ENCODE measurements around the gene TRRAP.

Gene TRRAP

DNA sequence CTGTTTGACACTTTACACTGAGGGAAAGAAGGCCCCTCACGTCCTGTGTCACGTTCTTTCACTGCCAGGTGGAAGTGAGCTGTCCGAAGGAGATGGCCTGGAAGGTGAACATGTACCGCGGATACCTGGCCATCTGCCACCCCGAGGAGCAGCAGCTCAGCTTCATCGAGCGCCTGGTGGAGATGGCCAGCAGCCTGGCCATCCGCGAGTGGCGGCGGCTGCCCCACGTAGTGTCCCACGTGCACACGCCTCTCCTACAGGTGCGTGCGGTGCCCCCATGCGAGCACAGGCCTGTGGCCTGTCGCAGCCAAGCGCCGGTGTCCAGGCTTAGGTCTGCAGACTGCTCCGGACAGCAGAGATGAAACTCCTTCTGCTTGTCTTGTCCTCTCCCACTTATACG, 103.4 kb downstream of the TRRAP start:
- in situ Hi-C loops (cut with MboI; ENCODE audit: low sequenced_read_pairs): no loop called here

GRCh38 chr7:98982686-98983085, 104.4 kb downstream of the TRRAP start:
- in situ Hi-C loops (cut with MboI; ENCODE audit: low sequenced_read_pairs): no loop called here

GRCh38 chr7:98984126-98984525, 105.8 kb downstream of the TRRAP start:
- in situ Hi-C loops (cut with MboI; ENCODE audit: low sequenced_read_pairs): no loop called here

DNA sequence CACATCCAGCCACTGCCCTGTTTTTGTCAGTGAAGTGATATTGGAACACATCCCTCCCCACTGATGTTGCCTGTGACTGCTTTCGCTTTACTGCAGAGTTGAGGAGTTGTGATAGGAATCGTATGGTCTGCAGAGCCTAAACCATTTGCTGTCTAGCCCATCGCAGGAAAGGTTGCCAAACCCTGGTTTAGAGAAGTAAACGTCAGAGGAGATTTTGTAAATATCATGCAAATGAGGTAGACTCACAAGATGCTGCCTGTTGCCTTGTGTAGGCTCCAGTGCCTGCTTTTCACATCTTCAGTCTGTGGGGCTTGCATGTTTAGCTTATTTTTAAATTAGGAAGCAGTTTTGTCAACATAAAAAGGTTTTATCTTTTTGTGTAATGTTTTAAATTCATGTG, 107.1 kb downstream of the TRRAP start:
- in situ Hi-C loops (cut with MboI; ENCODE audit: low sequenced_read_pairs): no loop called here

- in situ Hi-C loops (cut with MboI; ENCODE audit: low sequenced_read_pairs): no loop called here
Measured at GRCh38 chr7:98985945-98986344, 107.6 kb downstream of the TRRAP start.

- in situ Hi-C loops (cut with MboI; ENCODE audit: low sequenced_read_pairs): no loop called here
Measured at GRCh38 chr7:98988641-98989040, 110.3 kb downstream of the TRRAP start.

DNA sequence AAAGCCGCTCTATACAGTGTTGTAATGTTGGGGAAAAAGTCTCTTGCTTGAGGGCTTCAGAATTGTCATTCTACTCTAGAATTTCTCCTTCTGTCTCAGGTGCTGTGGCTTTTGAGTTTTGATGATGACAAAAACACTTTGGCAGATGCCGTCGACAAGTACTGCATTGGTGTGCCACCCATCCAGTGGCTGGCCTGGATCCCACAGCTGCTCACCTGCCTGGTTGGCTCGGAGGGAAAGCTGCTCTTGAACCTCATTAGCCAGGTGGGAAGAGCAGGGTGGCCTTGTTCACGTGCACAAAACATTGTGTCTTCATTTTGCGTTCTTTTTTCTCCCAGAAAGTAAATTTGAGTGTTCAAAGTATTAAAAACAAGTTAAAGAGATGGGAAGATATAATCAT, 112.0 kb downstream of the TRRAP start:
- in situ Hi-C loops (cut with MboI; ENCODE audit: low sequenced_read_pairs): no loop called here

GRCh38 chr7:98991141-98991540, 112.8 kb downstream of the TRRAP start:
- in situ Hi-C loops (cut with MboI; ENCODE audit: low sequenced_read_pairs): no loop called here

- in situ Hi-C loops (cut with MboI; ENCODE audit: low sequenced_read_pairs): no loop called here
Measured at GRCh38 chr7:98992076-98992475, 113.7 kb downstream of the TRRAP start.

- in situ Hi-C loops (cut with MboI; ENCODE audit: low sequenced_read_pairs): no loop called here
Measured at GRCh38 chr7:98993024-98993897, 114.9 kb downstream of the TRRAP start.

DNA sequence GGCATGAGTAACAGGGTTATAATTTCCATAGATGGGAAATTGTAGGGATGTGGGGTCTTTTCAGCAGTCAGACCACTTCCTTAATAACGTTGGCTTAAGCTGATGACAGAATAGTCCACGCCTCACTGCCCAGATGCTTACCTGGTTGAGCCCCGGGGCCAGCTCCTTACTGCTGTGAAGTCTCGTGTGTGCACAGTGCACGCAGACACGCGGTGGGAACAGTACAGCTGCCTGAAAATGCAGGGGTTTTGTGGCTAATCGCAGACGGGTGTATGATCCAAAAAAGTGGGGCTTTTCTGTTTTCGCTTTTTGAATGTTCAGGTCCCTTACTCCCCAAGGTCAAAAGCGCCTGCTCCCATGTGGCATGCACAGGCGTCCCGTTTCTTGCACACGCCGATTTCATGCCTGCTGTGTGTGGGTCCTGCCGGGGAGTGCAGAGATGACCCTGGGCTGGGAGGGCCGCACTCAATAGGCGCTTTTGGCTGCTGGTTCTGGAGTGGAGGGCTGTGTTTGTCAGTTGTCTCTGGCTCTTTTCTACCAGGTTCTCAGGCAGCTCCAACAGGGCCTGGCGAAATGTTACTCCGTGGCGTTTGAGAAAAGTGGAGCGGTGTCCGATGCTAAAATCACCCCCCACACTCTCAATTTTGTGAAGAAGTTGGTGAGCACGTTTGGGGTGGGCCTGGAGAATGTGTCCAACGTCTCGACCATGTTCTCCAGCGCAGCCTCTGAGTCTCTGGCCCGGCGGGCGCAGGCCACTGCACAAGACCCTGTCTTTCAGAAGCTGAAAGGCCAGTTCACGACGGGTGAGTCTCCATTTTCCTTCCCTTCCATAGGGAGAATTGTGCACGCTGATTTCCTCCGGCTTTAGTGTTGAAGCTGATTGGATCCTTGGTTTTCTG, 116.0 kb downstream of the TRRAP start:
- in situ Hi-C loops (cut with MboI; ENCODE audit: low sequenced_read_pairs): no loop called here

DNA sequence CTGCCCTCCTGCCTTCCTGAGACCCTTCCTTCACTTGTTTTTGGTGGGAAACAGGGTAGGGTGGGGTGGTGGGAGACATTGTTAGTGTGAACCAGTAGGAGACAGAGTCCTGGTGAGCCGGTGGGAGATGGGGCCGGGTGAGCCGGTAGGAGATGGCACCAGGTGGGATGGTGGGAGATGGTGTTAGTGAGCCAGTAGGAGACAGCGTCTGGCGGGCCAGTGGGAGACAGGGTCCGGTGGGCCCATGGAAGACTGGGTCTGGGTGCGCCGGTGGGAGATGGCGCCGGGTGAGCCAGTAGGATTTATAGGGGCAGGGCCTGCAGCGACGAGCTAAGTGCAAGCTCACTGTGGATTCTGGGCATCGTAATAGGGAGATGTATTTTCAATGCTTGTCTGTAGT, 116.8 kb downstream of the TRRAP start:
- in situ Hi-C loops (cut with MboI; ENCODE audit: low sequenced_read_pairs): no loop called here

DNA sequence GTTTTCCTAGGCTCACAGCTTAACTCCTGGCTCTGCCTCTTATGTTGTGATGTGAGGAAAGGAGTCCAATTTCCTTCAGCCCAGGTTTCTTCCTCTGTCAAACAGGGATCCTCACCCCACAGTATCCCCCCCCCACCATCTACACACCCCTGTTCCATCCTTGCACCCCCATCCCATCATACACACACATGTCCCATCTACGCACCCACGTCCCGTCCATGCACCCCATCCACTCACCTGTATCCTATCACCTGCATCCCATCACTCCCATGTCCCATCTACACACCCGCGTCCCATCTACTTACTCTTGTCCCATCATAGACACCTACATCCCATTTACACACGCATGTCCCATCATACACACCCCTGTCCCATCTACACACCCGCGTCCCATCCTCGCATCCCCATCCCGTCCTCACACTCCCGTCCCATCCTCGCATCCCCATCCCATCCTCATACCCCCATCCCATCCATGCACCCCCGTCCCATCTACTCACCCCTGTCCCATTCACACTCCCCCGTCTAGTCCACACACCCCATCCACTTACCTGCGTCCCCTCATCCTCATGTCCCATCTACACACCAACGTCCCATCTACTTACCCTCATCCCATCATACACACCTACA, 117.3 kb downstream of the TRRAP start:
- in situ Hi-C loops (cut with MboI; ENCODE audit: low sequenced_read_pairs): no loop called here

GRCh38 chr7:98996150-98996552, 117.8 kb downstream of the TRRAP start:
- in situ Hi-C loops (cut with MboI; ENCODE audit: low sequenced_read_pairs): no loop called here

- in situ Hi-C loops (cut with MboI; ENCODE audit: low sequenced_read_pairs): no loop called here
Measured at GRCh38 chr7:98997846-98998245, 119.5 kb downstream of the TRRAP start.

DNA sequence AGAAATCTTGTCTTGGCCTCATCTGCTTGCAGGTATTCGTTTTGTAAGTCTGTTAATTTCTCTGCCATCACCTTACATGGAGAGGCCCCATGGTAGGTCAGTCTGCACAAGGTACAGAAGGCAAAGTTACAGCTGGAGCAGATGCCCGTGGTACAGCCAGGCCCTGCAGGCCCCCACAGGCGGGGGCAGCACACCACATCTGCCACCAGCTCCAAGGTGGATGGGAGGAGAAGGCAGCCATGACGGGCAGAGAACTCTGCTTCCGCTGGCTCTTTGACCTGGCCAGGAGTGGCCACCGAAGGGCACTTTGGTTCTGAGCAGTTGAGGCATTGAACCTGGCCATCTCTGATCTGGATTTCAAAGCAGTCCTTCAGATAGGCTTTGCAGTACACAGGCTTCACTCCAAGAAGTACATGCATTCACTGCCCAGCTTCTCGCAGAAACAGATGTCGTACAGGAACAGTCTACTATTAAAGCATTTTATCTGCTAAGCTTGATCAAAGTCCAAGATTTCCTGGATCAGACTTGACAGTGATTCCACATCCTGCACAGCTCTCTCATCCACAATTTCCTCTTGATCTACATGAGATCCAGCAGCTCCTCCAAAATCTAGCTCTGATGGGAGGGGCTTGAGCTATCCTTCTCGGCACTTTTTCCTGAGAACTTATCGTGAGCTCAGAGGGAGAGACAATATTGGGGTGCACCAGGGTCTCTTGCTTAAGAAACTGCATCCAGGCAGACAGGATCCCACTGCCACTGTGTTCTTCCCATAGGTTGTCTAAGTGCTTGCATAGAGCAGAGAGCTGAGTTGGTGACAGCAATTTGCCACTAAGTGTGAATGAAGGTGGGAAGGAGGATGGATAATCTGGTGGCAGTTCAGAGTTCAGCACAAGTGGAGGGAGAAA, 120.7 kb downstream of the TRRAP start:
- in situ Hi-C loops (cut with MboI; ENCODE audit: low sequenced_read_pairs): no loop called here

- in situ Hi-C loops (cut with MboI; ENCODE audit: low sequenced_read_pairs): no loop called here
Measured at GRCh38 chr7:99000196-99000903, 122.0 kb downstream of the TRRAP start.

DNA sequence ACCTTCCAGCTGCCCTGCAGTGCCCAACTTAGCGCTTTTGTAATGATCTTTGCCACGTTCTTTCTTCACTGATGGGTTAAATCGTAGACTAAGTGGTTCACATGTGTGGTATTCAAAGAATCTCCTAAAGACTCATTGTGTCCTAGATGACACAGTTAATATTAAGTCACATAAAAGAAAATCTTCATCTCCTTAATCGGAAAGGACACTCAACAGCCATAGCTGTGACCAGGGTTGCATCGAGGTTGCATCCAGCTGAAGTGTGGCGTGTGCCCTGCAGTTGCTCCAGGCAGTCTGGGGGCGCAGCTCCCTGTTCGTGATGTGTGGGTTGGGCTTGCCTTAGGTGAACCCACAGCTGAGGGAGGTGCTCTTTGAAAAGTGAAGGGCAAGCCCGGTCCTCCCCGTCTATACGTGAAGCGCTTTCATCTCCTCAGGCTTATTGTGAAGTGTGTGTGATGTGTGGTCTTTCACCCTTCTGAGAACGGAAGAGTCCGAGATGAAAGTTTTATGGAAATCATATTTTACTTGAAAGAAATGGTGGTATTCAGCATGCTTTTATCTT, 122.7 kb downstream of the TRRAP start:
- in situ Hi-C loops (cut with MboI; ENCODE audit: low sequenced_read_pairs): no loop called here

GRCh38 chr7:99001482-99002147, 123.3 kb downstream of the TRRAP start:
- in situ Hi-C loops (cut with MboI; ENCODE audit: low sequenced_read_pairs): no loop called here
